Upper lobe of left lung (tissue), 6 donors: ENCODE data around the gene CKAP2L. TPM values are rescaled to one million over a fixed set of nuclear protein-coding genes. Genes with fewer than 3 reads are reported as not detected.
A peak's percentile ranks its signal among the peaks of the same experiment; 100 is the strongest.

Experiments used
- ATAC-seq, 2 donors: fragments of 200-7000 bp; cut with Tn5 transposase; one replicate each; pipeline ENCODE4 v1.9.1; 2022; ENCODE audit warnings: mild to moderate bottlenecking in 2 of 2, moderate library complexity in 2 of 2; ENCODE audit not compliant: low FRiP score in 2 of 2
- DNase-seq, 2 donors: peaks; one replicate each; pipeline ENCODE4 v3.0.0-alpha.2; 2019 to 2020
- H3K27ac ChIP-seq, 4 donors: fragments of 200-600 bp; sonication (generic); one replicate each; pipeline ENCODE4 v1.5.1; 2016 to 2019
- H3K27me3 ChIP-seq, 4 donors: fragments of 200-600 bp; sonication (generic); one replicate each; pipeline ENCODE4 v1.5.1; 2017 to 2019
- H3K36me3 ChIP-seq, 4 donors: fragments of 200-600 bp; sonication (generic); one replicate each; pipeline ENCODE4 v1.5.1; 2016 to 2019
- H3K4me1 ChIP-seq, 4 donors: fragments of 200-600 bp; sonication (generic); one replicate each; pipeline ENCODE4 v1.5.1; 2018 to 2019
- H3K4me3 ChIP-seq, 4 donors: fragments of 200-600 bp; sonication (generic); one replicate each; pipeline ENCODE4 v1.5.1; 2017 to 2019; ENCODE audit warnings: mild to moderate bottlenecking in 2 of 4, moderate library complexity in 1 of 4
- H3K9me3 ChIP-seq, 4 donors: fragments of 200-600 bp; sonication (generic); one replicate each; pipeline ENCODE4 v1.5.1; 2018 to 2019
- EP300 ChIP-seq, 4 donors: sonication (generic); formaldehyde crosslinking; IDR thresholded peaks; one replicate each; pipeline ENCODE4 v1.5.1; 2017; ENCODE audit warnings: antibody characterized with exemption in 4 of 4, control low read depth in 2 of 4
- POLR2A ChIP-seq, 4 donors: fragments of 450-650 bp; IDR thresholded peaks; one replicate each; pipeline ENCODE4 v1.5.1; 2016 to 2017; ENCODE audit warnings: antibody characterized with exemption in 4 of 4, mild to moderate bottlenecking in 2 of 4
- POLR2AphosphoS5 ChIP-seq, 2 donors: sonication (generic); formaldehyde crosslinking; IDR thresholded peaks; one replicate each; pipeline ENCODE4 v1.5.1; 2017; ENCODE audit warnings: antibody characterized with exemption in 2 of 2
- WGBS, 2 donors: methylation state at CpG; one replicate each; pipeline ENCODE4 v1.1.5; 2017 to 2018; 5-methylcytosine and 5-hydroxymethylcytosine counted together
- total RNA-seq, 6 donors: library from RNA; depleted of rRNA in 4 of 6; stranded (reverse); fragments of >200 nt in 4 of 6; gene quantifications; one replicate each; pipeline versions ENCODE4 v1.1.0 to v1.2.1, GENCODE V29; 2016 to 2021
- TF ChIP-seq, protein P1 (sequence below), 6 experiments: fragments of 450-650 bp in 4 of 6; fragments of 200-600 bp in 2 of 6; sonication (generic) in 2 of 6; IDR thresholded peaks; one replicate each; pipeline ENCODE4 v1.5.1; 2016 to 2019; ENCODE audit warnings: antibody characterized with exemption in 6 of 6
- donor health status: DM: no; HTN: no; CAD: no; lungs with moderate emphysema.
- donor health status: DM: no; HTN: yes; CAD: no; lungs with severe emphysema.

CKAP2L gene
- total RNA-seq, 6 donors from 2014 or later, result 0.49 to 2.3 (median 1.7) TPM

GRCh38 chr2:112723547-112723940 lies 40.9 kb downstream of the CKAP2L start:
- WGBS, 2 donors, result 92% methylated on average over 6 of the region's 6 CpGs; no CpG with 5 or more reads in 1 of the 2 donors
- no peak for ATAC-seq
- no peaks in the 10 kb centered on the region for H3K36me3 ChIP-seq
- H3K4me3 ChIP-seq, result no peak overlapping the region
- DNase-seq, result no peak
- peaks cover 4 to 12% (median 8%) of the 10 kb centered on the region in 4 donors for H3K4me1 ChIP-seq
- TF ChIP-seq POLR2AphosphoS5 (IDR thresholded peaks at IDR 0.05), result no peak
- TF ChIP-seq, protein P1, sequence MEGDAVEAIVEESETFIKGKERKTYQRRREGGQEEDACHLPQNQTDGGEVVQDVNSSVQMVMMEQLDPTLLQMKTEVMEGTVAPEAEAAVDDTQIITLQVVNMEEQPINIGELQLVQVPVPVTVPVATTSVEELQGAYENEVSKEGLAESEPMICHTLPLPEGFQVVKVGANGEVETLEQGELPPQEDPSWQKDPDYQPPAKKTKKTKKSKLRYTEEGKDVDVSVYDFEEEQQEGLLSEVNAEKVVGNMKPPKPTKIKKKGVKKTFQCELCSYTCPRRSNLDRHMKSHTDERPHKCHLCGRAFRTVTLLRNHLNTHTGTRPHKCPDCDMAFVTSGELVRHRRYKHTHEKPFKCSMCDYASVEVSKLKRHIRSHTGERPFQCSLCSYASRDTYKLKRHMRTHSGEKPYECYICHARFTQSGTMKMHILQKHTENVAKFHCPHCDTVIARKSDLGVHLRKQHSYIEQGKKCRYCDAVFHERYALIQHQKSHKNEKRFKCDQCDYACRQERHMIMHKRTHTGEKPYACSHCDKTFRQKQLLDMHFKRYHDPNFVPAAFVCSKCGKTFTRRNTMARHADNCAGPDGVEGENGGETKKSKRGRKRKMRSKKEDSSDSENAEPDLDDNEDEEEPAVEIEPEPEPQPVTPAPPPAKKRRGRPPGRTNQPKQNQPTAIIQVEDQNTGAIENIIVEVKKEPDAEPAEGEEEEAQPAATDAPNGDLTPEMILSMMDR (IDR thresholded peaks at IDR 0.05), result no peak
- no peak for TF ChIP-seq EP300 (IDR thresholded peaks at IDR 0.05)
- no peak for TF ChIP-seq POLR2A (IDR thresholded peaks at IDR 0.05)
- H3K27ac ChIP-seq, result no peak overlapping the region
- H3K9me3 ChIP-seq, result no peaks in the 10 kb centered on the region
- H3K27me3 ChIP-seq, result no peaks in the 10 kb centered on the region

DNA sequence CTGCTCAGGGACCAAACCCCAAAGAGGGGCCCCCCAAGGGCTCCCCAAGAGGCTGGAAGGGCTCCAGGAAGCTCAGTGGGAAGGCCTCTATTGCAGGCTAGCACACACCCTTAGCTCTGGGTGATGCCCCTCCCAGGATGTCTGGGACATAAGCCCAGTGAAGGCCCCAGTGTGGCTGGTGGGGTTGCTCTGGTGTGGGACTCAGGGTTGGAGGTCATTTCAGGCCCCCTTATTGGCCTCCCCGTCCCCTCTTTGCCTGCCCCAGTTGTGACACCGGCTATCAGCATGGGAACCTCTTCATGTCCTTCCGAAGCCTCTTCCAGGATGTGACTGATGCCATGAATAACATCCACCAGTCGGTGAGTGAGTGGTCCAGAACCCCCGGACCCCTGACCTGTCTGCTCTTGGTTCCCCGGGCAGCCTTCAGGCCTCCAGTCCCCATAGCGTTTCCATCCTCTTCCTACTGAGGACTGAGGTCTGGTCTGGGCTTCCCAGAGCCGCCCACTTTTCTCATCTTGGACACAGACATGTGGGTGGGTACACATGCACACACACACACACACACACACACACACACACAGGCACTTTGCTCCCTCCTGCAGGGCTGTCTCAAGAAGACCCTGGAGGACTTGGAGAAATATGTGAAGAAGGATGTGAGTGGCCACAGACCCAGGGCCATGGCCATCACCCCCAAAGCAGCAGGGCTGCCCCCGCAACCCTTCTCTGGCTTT lies 41.4 kb downstream of the CKAP2L start:
- TF ChIP-seq, protein P1 (IDR thresholded peaks at IDR 0.05), result no peak
- TF ChIP-seq POLR2A (IDR thresholded peaks at IDR 0.05), result no peak
- TF ChIP-seq POLR2AphosphoS5 (IDR thresholded peaks at IDR 0.05), result no peak
- TF ChIP-seq EP300 (IDR thresholded peaks at IDR 0.05), result no peak
- no peak for DNase-seq
- Histone ChIP-seq H3K27ac (no peak overlapping the region), H3K4me1 (peaks cover 3 to 9% (median 6%) of the 10 kb centered on the region in 4 donors), H3K36me3 (no peaks in the 10 kb centered on the region), H3K4me3 (no peak overlapping the region), H3K27me3 (no peaks in the 10 kb centered on the region), H3K9me3 (no peaks in the 10 kb centered on the region)
- ATAC-seq, result no peak
- 93% methylated on average over 7 to 9 of the region's 9 CpGs for WGBS, 2 donors

GRCh38 chr2:112721819-112722522 lies 42.4 kb downstream of the CKAP2L start:
- DNase-seq (peak in 1 of 2 donors; percentile 67), ATAC-seq (no peak)
- WGBS, 2 donors, result 89 to 97% methylated on average over 15 to 21 of the region's 23 CpGs
- TF ChIP-seq, protein P1 (IDR thresholded peaks at IDR 0.05), result no peak
- H3K27me3 ChIP-seq, result no peaks in the 10 kb centered on the region
- H3K27ac ChIP-seq, result no peak overlapping the region
- no peaks in the 10 kb centered on the region for H3K36me3 ChIP-seq
- peaks cover 2 to 7% (median 5%) of the 10 kb centered on the region in 4 donors for H3K4me1 ChIP-seq
- no peaks in the 10 kb centered on the region for H3K9me3 ChIP-seq
- H3K4me3 ChIP-seq, result no peak overlapping the region

DNA sequence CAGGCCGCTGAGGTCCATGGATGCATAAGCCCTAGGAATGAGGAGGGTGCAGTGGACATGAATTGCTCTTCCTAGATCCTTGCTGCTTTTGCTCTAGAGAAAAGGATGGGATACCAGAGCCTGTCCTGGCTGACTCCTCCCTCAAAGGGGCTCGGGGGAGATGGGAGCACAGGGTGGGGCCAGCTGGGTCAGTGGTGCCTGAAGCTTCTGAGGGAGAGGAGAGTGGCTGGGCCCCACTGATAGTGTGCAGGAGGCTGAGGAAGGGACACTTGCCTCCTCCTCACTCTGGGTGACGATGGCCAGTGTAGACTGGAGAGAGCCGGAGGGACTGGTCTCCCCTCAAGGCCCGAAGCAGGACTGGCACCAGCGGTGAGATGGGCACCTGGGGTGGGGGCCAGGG lies 43.6 kb downstream of the CKAP2L start, which contains the start of gene NT5DC4:
Gene NT5DC4, plus strand, starts transcription at position 236 of the 400 bp plus-strand sequence. Its CDS starts 60 bp downstream, at position 296.
- Histone ChIP-seq H3K4me1 (no peaks in the 10 kb centered on the region), H3K4me3 (no peak within 1 kb of the TSS), H3K27me3 (no peaks in the 10 kb centered on the region), H3K9me3 (no peaks in the 10 kb centered on the region), H3K36me3 (no peaks in the 10 kb centered on the region), H3K27ac (no peak within 1 kb of the TSS)
- DNase-seq, result peak in 1 of 2 donors; percentile 35
- ATAC-seq, result no peak
- TF ChIP-seq EP300 (IDR thresholded peaks at IDR 0.05) (no peak), POLR2AphosphoS5 (IDR thresholded peaks at IDR 0.05) (no peak), POLR2A (IDR thresholded peaks at IDR 0.05) (no peak)
- TF ChIP-seq, protein P1 (IDR thresholded peaks at IDR 0.05), result no peak
- 87 to 90% methylated on average over 5 to 6 of the region's 6 CpGs for WGBS, 2 donors
